Measurements from ENCODE around the gene ERGIC1. TPM values are rescaled to one million over a fixed set of nuclear protein-coding genes. Genes with fewer than 3 reads are reported as not detected.

Gene ERGIC1
- total and polyA plus RNA-seq, 2 of the 13 experiments (the other 11 are each of a cell fraction or from before 2014, with no cell fraction given), result 78.5 to 184 TPM

DNA sequence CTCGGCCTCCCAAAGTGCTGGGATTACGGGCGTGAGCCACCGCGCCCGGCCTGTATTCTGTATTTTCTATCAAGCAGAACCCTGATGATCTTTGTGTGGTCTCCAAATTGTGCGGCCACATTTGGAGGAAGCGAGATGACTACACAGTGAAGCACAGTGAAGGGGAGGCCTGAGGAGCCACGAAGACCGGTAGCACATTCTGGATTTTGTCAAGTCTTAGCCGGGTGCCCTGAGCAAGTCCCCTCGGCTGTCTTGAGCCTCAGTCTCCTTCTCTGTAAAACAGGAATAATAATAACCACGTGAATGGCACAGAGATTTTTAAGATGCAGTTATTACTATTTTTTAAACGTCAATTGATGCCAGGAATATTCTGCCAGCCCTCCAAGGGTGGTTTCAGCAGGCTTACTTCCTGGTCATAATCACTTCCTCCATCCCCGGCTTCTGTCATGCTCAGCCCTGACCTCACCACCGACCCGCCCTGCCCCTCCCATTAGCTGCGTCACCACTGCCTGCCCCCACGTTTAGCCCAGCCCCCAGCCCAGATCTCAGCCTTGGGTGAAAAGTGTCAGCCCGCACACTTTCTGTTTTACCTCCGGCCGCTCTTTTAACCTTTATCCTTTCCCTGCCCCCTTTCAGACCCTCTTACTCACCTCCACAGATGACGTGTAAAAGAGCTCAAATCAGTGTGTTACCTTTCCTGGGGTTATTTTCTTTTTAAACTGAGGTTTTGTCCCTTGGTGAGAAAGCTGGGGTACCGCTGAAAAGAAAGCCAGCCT, 27.0 kb upstream of the ERGIC1 start:
- no peak for FAIRE-seq
- in situ Hi-C loops (cut with HindIII; ENCODE audit: extremely low pct_ligation_motif_present, low pct_unique_long_range_greater_than_20kb), result no loop called here
- BruUV-seq (replicated peaks), result TSS peak; percentile 98
- peak; percentile 54 for TF ChIP-seq NR2F6 (IDR thresholded peaks at IDR 0.05)
- TF ChIP-seq NR2F6 (CRISPR knock-in tag; IDR thresholded peaks at IDR 0.05), result peak; percentile 52; the same call in 1 of the 2 replicates
- TF ChIP-seq, protein P1, sequence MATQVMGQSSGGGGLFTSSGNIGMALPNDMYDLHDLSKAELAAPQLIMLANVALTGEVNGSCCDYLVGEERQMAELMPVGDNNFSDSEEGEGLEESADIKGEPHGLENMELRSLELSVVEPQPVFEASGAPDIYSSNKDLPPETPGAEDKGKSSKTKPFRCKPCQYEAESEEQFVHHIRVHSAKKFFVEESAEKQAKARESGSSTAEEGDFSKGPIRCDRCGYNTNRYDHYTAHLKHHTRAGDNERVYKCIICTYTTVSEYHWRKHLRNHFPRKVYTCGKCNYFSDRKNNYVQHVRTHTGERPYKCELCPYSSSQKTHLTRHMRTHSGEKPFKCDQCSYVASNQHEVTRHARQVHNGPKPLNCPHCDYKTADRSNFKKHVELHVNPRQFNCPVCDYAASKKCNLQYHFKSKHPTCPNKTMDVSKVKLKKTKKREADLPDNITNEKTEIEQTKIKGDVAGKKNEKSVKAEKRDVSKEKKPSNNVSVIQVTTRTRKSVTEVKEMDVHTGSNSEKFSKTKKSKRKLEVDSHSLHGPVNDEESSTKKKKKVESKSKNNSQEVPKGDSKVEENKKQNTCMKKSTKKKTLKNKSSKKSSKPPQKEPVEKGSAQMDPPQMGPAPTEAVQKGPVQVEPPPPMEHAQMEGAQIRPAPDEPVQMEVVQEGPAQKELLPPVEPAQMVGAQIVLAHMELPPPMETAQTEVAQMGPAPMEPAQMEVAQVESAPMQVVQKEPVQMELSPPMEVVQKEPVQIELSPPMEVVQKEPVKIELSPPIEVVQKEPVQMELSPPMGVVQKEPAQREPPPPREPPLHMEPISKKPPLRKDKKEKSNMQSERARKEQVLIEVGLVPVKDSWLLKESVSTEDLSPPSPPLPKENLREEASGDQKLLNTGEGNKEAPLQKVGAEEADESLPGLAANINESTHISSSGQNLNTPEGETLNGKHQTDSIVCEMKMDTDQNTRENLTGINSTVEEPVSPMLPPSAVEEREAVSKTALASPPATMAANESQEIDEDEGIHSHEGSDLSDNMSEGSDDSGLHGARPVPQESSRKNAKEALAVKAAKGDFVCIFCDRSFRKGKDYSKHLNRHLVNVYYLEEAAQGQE (IDR thresholded peaks at IDR 0.05; ENCODE audit: borderline replicate concordance in 1 of 2, low read depth in 1 of 2, low read length in 2 of 2), result 0 out of 4 replicates have a peak, but pooled peaks of 1 of the 2 experiments have one; percentile 31
- TF ChIP-seq NR2F1 (CRISPR knock-in tag; IDR thresholded peaks at IDR 0.05), result peak in 1 of 2 experiments; percentile 40; a peak in 1 of 4 replicates
- TF ChIP-seq ZNF329 (CRISPR knock-in tag; IDR thresholded peaks at IDR 0.05; ENCODE audit: low read depth), result peak; percentile 32; the same call in 1 of the 2 replicates
- TF ChIP-seq, protein P2, sequence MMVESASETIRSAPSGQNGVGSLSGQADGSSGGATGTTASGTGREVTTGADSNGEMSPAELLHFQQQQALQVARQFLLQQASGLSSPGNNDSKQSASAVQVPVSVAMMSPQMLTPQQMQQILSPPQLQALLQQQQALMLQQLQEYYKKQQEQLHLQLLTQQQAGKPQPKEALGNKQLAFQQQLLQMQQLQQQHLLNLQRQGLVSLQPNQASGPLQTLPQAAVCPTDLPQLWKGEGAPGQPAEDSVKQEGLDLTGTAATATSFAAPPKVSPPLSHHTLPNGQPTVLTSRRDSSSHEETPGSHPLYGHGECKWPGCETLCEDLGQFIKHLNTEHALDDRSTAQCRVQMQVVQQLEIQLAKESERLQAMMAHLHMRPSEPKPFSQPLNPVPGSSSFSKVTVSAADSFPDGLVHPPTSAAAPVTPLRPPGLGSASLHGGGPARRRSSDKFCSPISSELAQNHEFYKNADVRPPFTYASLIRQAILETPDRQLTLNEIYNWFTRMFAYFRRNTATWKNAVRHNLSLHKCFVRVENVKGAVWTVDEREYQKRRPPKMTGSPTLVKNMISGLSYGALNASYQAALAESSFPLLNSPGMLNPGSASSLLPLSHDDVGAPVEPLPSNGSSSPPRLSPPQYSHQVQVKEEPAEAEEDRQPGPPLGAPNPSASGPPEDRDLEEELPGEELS (CRISPR knock-in tag; IDR thresholded peaks at IDR 0.05), result 0 out of 2 replicates have a peak, but pooled peaks have one; percentile 41
- peak; percentile 24 for TF ChIP-seq ZFX (CRISPR knock-in tag; IDR thresholded peaks at IDR 0.05; ENCODE audit: low read depth)
- no peak for TF ChIP-seq ZNF234 (CRISPR knock-in tag; conservative IDR thresholded peaks at IDR 0.05)
- TF ChIP-seq CREM (IDR thresholded peaks at IDR 0.05), result peak; percentile 83
- no peak for TF ChIP-seq CREM (CRISPR knock-in tag; IDR thresholded peaks at IDR 0.05)
- TF ChIP-seq, protein P3, sequence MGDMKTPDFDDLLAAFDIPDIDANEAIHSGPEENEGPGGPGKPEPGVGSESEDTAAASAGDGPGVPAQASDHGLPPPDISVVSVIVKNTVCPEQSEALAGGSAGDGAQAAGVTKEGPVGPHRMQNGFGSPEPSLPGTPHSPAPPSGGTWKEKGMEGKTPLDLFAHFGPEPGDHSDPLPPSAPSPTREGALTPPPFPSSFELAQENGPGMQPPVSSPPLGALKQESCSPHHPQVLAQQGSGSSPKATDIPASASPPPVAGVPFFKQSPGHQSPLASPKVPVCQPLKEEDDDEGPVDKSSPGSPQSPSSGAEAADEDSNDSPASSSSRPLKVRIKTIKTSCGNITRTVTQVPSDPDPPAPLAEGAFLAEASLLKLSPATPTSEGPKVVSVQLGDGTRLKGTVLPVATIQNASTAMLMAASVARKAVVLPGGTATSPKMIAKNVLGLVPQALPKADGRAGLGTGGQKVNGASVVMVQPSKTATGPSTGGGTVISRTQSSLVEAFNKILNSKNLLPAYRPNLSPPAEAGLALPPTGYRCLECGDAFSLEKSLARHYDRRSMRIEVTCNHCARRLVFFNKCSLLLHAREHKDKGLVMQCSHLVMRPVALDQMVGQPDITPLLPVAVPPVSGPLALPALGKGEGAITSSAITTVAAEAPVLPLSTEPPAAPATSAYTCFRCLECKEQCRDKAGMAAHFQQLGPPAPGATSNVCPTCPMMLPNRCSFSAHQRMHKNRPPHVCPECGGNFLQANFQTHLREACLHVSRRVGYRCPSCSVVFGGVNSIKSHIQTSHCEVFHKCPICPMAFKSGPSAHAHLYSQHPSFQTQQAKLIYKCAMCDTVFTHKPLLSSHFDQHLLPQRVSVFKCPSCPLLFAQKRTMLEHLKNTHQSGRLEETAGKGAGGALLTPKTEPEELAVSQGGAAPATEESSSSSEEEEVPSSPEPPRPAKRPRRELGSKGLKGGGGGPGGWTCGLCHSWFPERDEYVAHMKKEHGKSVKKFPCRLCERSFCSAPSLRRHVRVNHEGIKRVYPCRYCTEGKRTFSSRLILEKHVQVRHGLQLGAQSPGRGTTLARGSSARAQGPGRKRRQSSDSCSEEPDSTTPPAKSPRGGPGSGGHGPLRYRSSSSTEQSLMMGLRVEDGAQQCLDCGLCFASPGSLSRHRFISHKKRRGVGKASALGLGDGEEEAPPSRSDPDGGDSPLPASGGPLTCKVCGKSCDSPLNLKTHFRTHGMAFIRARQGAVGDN (CRISPR knock-in tag; IDR thresholded peaks at IDR 0.05), result peak; percentile 89
- TF ChIP-seq ZNF781 (CRISPR knock-in tag; IDR thresholded peaks at IDR 0.05; ENCODE audit: borderline replicate concordance, not compliant biosample characterization), result no peak

More for the DNA sequence above, 27.0 kb upstream of the ERGIC1 start:
- peaks cover 9% of the 10 kb centered on the region; the same call in 1 of the 2 replicates for H3K9me3 ChIP-seq (ENCODE audit: low read length)
- no peaks in the 10 kb centered on the region for H4K20me1 ChIP-seq (ENCODE audit: insufficient read depth, low read length)
- ChIA-PET POLR2A (interaction anchor here (0.6 to 4.6 kb wide), 24 partner anchors 10 to 152 kb away, joined by 3 to 48 read pairs (median 6); partner anchors contain the start of genes DUSP1, ERGIC1 and RPL26L1), CTCF (ENCODE audit: low intra/inter-chr PET ratio, low total read pairs) (no interaction called here)
- WGBS (ENCODE audit: low lambda C conversion rate), result 46% methylated on average over 24 of the region's 24 CpGs
- H3K4me3 ChIP-seq (replicated peaks in 1 of 3; ENCODE audit: insufficient read depth in 1 of 3, low read depth in 2 of 3, low read length in 3 of 3), result peak overlapping the region; percentile 47 to 56 (median 50)
- H3K27ac ChIP-seq (ENCODE audit: extremely low read length, insufficient read depth, low read length), result peak overlapping the region; percentile 67
- H3K9ac ChIP-seq (ENCODE audit: insufficient read depth, low read depth, low read length), result peak overlapping the region; percentile 73
- no peaks in the 10 kb centered on the region for H3K36me3 ChIP-seq (replicated peaks in 1 of 2; ENCODE audit: control insufficient read depth in 1 of 2, insufficient read depth in 2 of 2, low read length in 2 of 2)
- ATAC-seq (peak; percentile 95), DNase-seq (ENCODE audit: low spot score) (peak; percentile 80)
- H3K4me2 ChIP-seq (ENCODE audit: low read depth, low read length), result peak overlapping the region; percentile 79
- no peaks in the 10 kb centered on the region for H3K79me2 ChIP-seq (ENCODE audit: insufficient read depth, low read length)
- H2AFZ ChIP-seq (ENCODE audit: low read length), result no peak overlapping the region
- no peaks in the 10 kb centered on the region for H3K27me3 ChIP-seq (ENCODE audit: control insufficient read depth in 1 of 2, insufficient read depth in 2 of 2, low read length in 2 of 2)
- H3K4me1 ChIP-seq (ENCODE audit: insufficient read depth, low read length), result peaks cover 43% of the 10 kb centered on the region
- intact Hi-C loops (cut with micrococcal nuclease; ENCODE audit: unreplicated experiment), result no loop called here
